SKM-1 (cell line): ENCODE results near the gene CHN1.

Source experiments
- DNase-seq: peaks from one replicate; lab custom pipeline; 2025; ENCODE audit not compliant: unreplicated experiment; lab: John Stamatoyannopoulos, UW

Gene CHN1

GRCh38 chr2:174929786-174930185 lies 75.4 kb downstream of the CHN1 start:
- no peak for DNase-seq

GRCh38 chr2:174925046-174925784 lies 80.0 kb downstream of the CHN1 start:
- no peak for DNase-seq

GRCh38 chr2:174924061-174924693 lies 81.0 kb downstream of the CHN1 start:
- DNase-seq, result no peak

- DNase-seq, result no peak
Observed at GRCh38 chr2:174919947-174920595, 85.1 kb downstream of the CHN1 start.

GRCh38 chr2:174918886-174919526 lies 86.2 kb downstream of the CHN1 start:
- DNase-seq, result no peak

- DNase-seq, result no peak
Observed at GRCh38 chr2:174916270-174916930, 88.8 kb downstream of the CHN1 start.

- DNase-seq, result no peak
Observed at GRCh38 chr2:174914853-174915760, 90.1 kb downstream of the CHN1 start.

GRCh38 chr2:174908284-174908683 lies 96.9 kb downstream of the CHN1 start:
- DNase-seq, result no peak

- no peak for DNase-seq
Observed at GRCh38 chr2:174903264-174903556, 102.0 kb downstream of the CHN1 start.

GRCh38 chr2:174902506-174903263 lies 102.5 kb downstream of the CHN1 start:
- no peak for DNase-seq

GRCh38 chr2:174901075-174901474 lies 104.1 kb downstream of the CHN1 start:
- no peak for DNase-seq

GRCh38 chr2:174897286-174897685 lies 107.9 kb downstream of the CHN1 start:
- no peak for DNase-seq

- no peak for DNase-seq
Observed at GRCh38 chr2:174893018-174893417, 112.2 kb downstream of the CHN1 start.

GRCh38 chr2:174892546-174892945 lies 112.6 kb downstream of the CHN1 start:
- no peak for DNase-seq

GRCh38 chr2:174888646-174889271 lies 116.4 kb downstream of the CHN1 start:
- DNase-seq, result no peak

- DNase-seq, result no peak
Observed at GRCh38 chr2:174888146-174888545, 117.0 kb downstream of the CHN1 start.

- no peak for DNase-seq
Observed at GRCh38 chr2:174882416-174882815, 122.8 kb downstream of the CHN1 start.

- no peak for DNase-seq
Observed at GRCh38 chr2:174881678-174882077, 123.5 kb downstream of the CHN1 start.

GRCh38 chr2:174878537-174879147 lies 126.5 kb downstream of the CHN1 start:
- DNase-seq, result no peak
